RWPE1 (cell line): ENCODE data around the gene SRRM2.

Experiments
- CTCF ChIA-PET: fragments of 350-600 bp; sonication (Branson Sonifier 250); formaldehyde crosslinking; extraction: SDS; loops from one replicate; lab custom pipeline; 2021; lab: Yijun Ruan, JAX
- POLR2A ChIA-PET: fragments of 400-600 bp; formaldehyde crosslinking; extraction: SDS; loops from one replicate; lab custom pipeline; 2020; ENCODE audit warnings: antibody characterized with exemption; ENCODE audit not compliant: low non-redundant PET; lab: Yijun Ruan, JAX
- DNase-seq: peaks from one replicate; pipeline ENCODE4 v3.0.0; 2012; ENCODE audit warnings: low spot score
- H3K27ac ChIP-seq: fragments of 450-650 bp; 2 replicates; pipeline ENCODE4 v1.5.1; 2017
- TF ChIP-seq, protein P1 (sequence below): fragments of 450-650 bp; conservative IDR thresholded peaks from 2 replicates; pipeline ENCODE4 v1.5.1; 2017; ENCODE audit warnings: low read depth, mild to moderate bottlenecking

Gene SRRM2

DNA sequence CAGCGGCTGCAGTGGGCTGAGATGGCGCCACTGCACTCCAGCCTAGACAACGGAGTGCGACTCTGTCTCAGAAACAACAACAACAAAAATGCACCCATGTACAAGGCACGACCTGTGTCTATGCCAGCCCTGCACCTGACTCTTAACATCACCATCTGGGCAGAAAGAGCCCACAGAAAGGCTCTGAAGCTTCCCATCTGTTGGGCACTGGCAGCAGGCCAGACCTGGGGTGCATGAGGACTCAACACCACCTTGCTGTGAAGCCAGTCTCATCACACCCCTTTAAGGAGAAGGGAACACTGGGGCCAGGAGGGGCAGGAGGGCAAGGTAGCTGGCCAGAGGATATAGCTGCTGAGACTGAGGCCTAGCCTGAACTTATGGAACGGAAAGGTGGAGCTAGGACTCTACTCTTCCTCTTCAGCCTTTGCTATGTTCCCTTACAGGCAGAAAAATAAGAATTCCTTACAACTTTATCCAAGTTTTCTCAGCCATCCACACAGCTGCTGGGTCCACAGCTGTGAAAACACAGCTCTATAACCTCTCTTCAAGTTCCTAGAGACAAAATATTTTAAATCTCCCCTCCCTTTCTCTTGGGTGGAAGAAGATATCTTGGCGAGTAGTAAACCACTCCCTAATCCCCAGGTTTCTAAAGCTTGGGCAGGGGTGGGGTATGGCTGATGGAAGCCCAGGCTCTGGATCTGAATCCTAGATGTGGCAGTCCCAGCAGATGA lies 21.9 kb downstream of the SRRM2 start:
- H3K27ac ChIP-seq, result peak overlapping the region; percentile 93
- POLR2A ChIA-PET, result no interaction called here

GRCh38 chr16:2775131-2775716 lies 22.8 kb downstream of the SRRM2 start:
- H3K27ac ChIP-seq, result peak overlapping the region; percentile 93
- CTCF ChIA-PET, result no interaction called here
- DNase-seq, result no peak
- TF ChIP-seq, protein P1, sequence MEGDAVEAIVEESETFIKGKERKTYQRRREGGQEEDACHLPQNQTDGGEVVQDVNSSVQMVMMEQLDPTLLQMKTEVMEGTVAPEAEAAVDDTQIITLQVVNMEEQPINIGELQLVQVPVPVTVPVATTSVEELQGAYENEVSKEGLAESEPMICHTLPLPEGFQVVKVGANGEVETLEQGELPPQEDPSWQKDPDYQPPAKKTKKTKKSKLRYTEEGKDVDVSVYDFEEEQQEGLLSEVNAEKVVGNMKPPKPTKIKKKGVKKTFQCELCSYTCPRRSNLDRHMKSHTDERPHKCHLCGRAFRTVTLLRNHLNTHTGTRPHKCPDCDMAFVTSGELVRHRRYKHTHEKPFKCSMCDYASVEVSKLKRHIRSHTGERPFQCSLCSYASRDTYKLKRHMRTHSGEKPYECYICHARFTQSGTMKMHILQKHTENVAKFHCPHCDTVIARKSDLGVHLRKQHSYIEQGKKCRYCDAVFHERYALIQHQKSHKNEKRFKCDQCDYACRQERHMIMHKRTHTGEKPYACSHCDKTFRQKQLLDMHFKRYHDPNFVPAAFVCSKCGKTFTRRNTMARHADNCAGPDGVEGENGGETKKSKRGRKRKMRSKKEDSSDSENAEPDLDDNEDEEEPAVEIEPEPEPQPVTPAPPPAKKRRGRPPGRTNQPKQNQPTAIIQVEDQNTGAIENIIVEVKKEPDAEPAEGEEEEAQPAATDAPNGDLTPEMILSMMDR, result no peak
- POLR2A ChIA-PET, result no interaction called here

More for the DNA sequence above, 21.9 kb downstream of the SRRM2 start:
- TF ChIP-seq, protein P1, result no peak
- no peak for DNase-seq
- CTCF ChIA-PET, result interaction anchor here (0.6 kb wide), 3 partner anchors 152 to 257 kb away, joined by 3 to 4 read pairs (median 3); no protein-coding TSS in a partner anchor

GRCh38 chr16:2775765-2776499 lies 23.5 kb downstream of the SRRM2 start:
- TF ChIP-seq, protein P1, result no peak
- ChIA-PET CTCF (no interaction called here), POLR2A (no interaction called here)
- peak overlapping the region; percentile 93 for H3K27ac ChIP-seq
- DNase-seq, result no peak

DNA sequence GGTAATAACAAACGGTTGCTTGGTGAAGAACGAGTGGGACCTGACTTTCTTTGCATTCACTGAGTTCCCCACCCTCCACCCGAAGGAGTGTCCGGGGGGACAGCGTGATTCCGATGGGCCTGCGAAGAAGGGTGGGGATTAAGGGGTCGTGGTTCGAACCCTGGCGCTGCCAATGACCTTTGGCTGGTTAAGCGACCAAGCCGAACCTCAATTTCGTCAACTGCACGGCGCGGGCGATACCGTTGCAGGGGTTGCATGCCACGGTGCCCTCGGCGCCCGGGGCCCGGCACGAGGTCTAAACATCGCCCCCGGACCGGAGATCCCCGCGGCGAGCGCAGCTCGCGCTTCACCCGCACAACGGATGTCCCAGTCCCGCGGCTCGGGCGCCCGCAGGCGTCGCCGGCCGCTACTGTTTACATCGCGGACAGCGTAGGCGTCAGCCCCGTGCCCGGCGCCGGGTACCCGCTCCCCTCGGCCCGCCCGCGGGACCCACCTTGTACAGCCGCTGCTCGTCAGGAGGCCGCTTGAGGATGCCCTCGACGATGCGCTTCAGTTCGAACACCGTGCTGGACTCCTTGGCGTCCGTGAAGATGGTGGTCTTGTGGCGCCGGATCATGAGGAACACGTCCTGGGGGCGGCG lies 24.2 kb downstream of the SRRM2 start:
- peak overlapping the region; percentile 93 for H3K27ac ChIP-seq
- TF ChIP-seq, protein P1, result no peak
- no peak for DNase-seq
- ChIA-PET POLR2A (interaction anchor here (0.6 to 2.0 kb wide), 2 partner anchors 8 to 37 kb away, joined by 3 to 5 read pairs; no protein-coding TSS in a partner anchor), CTCF (no interaction called here)

- CTCF ChIA-PET, result interaction anchor here (0.6 to 1.4 kb wide), 2 partner anchors 20 to 91 kb away, joined by 4 to 9 read pairs; no protein-coding TSS in a partner anchor
- peak; percentile 92 for DNase-seq
- POLR2A ChIA-PET, result interaction anchor here (0.6 to 2.2 kb wide), 4 partner anchors 9 to 81 kb away, joined by 3 to 11 read pairs (median 4); no protein-coding TSS in a partner anchor
- peak within 1 kb of the TSS; percentile 93 for H3K27ac ChIP-seq
- TF ChIP-seq, protein P1, result no peak
Measured at GRCh38 chr16:2777231-2777902, 24.9 kb downstream of the SRRM2 start, which contains the start of gene ELOB. TSS of gene ELOB (minus strand) at chr16:2777280. CDS start at chr16:2777239, 41 bp downstream.
